HEK293 (cell line): ENCODE results near the gene PSME1.
A peak's percentile ranks its signal among the peaks of the same experiment; 100 is the strongest.

Source experiments
- CTCF ChIA-PET: fragments of 350-600 bp; formaldehyde crosslinking; extraction: SDS; loops from one replicate; lab custom pipeline; 2021; ENCODE audit warnings: antibody characterized with exemption; lab: Yijun Ruan, JAX
- POLR2A ChIA-PET: fragments of 300-600 bp; formaldehyde crosslinking; extraction: SDS; loops from one replicate; lab custom pipeline; 2020; ENCODE audit warnings: antibody characterized with exemption, inconsistent platforms; lab: Yijun Ruan, JAX
- H3K27ac ChIP-seq: fragments of 200-500 bp; sonication (Bioruptor generic); 2 replicates; pipeline ENCODE4 v1.5.1; 2014; ENCODE audit warnings: low read depth, low read length, control low read depth, inconsistent platforms; ENCODE audit errors: extremely low read depth
- H3K36me3 ChIP-seq, 2 experiments: fragments of 200-500 bp in 1 of 2; sonication (Bioruptor generic) in 1 of 2; 1 replicate in 1 of 2; 2 replicates in 1 of 2; pipeline ENCODE4 v1.5.1; 2014 to 2017; ENCODE audit warnings: inconsistent platforms in 2 of 2, low read length in 2 of 2; ENCODE audit not compliant: control insufficient read depth in 2 of 2, insufficient read depth in 1 of 2
- H3K4me1 ChIP-seq: fragments of 200-500 bp; sonication (Bioruptor generic); 2 replicates; pipeline ENCODE4 v1.5.1; 2014; ENCODE audit warnings: mild to moderate bottlenecking, low read length, inconsistent platforms; ENCODE audit not compliant: control insufficient read depth, insufficient read depth
- H3K4me3 ChIP-seq: 2 replicates; pipeline ENCODE4 v1.5.1; 2011; ENCODE audit warnings: low read depth, mild to moderate bottlenecking, control low read depth, low read length, moderate library complexity
- H3K9me3 ChIP-seq: fragments of 200-500 bp; sonication (Bioruptor generic); 2 replicates; pipeline ENCODE4 v1.5.1; 2014; ENCODE audit warnings: low read depth, low read length, inconsistent platforms; ENCODE audit not compliant: control insufficient read depth, insufficient read depth
- EGR2 ChIP-seq: fragments of 450-650 bp; formaldehyde crosslinking; IDR thresholded peaks from 2 replicates; pipeline ENCODE4 v1.5.1; 2016; ENCODE audit warnings: low read depth, missing biosample characterization, missing genetic modification characterization
- INSM2 ChIP-seq: fragments of 450-650 bp; formaldehyde crosslinking; IDR thresholded peaks from 2 replicates; pipeline ENCODE4 v1.5.1; 2016; ENCODE audit warnings: missing biosample characterization, missing genetic modification characterization
- WT1 ChIP-seq: fragments of 450-650 bp; formaldehyde crosslinking; IDR thresholded peaks from 2 replicates; pipeline ENCODE4 v1.5.1; 2016; ENCODE audit warnings: missing biosample characterization, missing genetic modification characterization
- ZBTB17 ChIP-seq: fragments of 450-650 bp; formaldehyde crosslinking; IDR thresholded peaks from 2 replicates; pipeline ENCODE4 v1.5.1; 2016; ENCODE audit warnings: missing biosample characterization, missing genetic modification characterization
- ZNF112 ChIP-seq: fragments of 450-650 bp; formaldehyde crosslinking; IDR thresholded peaks from 2 replicates; pipeline ENCODE4 v1.5.0; 2017; ENCODE audit warnings: missing biosample characterization, missing genetic modification characterization
- ZNF132 ChIP-seq: fragments of 450-650 bp; formaldehyde crosslinking; IDR thresholded peaks from 2 replicates; pipeline ENCODE4 v1.5.1; 2017; ENCODE audit warnings: missing biosample characterization, missing genetic modification characterization, borderline replicate concordance
- ZNF174 ChIP-seq: fragments of 450-650 bp; formaldehyde crosslinking; IDR thresholded peaks from 2 replicates; pipeline ENCODE4 v1.5.0; 2017; ENCODE audit warnings: missing biosample characterization, mild to moderate bottlenecking, missing genetic modification characterization
- ZNF202 ChIP-seq: fragments of 450-650 bp; formaldehyde crosslinking; IDR thresholded peaks from 2 replicates; pipeline ENCODE4 v1.5.1; 2016; ENCODE audit warnings: missing biosample characterization, missing genetic modification characterization, borderline replicate concordance
- ZNF280C ChIP-seq: fragments of 450-650 bp; formaldehyde crosslinking; IDR thresholded peaks from 2 replicates; pipeline ENCODE4 v1.5.1; 2016; ENCODE audit warnings: missing biosample characterization, missing genetic modification characterization
- ZNF48 ChIP-seq: fragments of 450-650 bp; formaldehyde crosslinking; IDR thresholded peaks from 2 replicates; pipeline ENCODE4 v1.5.1; 2016; ENCODE audit warnings: missing biosample characterization, missing genetic modification characterization
- ZNF501 ChIP-seq: fragments of 450-650 bp; formaldehyde crosslinking; IDR thresholded peaks from 2 replicates; pipeline ENCODE4 v1.5.1; 2016; ENCODE audit warnings: missing biosample characterization, missing genetic modification characterization
- ZNF548 ChIP-seq: fragments of 450-650 bp; formaldehyde crosslinking; IDR thresholded peaks from 2 replicates; pipeline ENCODE4 v1.5.1; 2016; ENCODE audit warnings: missing biosample characterization, missing genetic modification characterization
- ZNF670 ChIP-seq: fragments of 450-650 bp; formaldehyde crosslinking; IDR thresholded peaks from 2 replicates; pipeline ENCODE4 v1.5.1; 2016; ENCODE audit warnings: missing biosample characterization, missing genetic modification characterization, low read depth
- TF ChIP-seq, protein P1 (sequence below): fragments of 450-650 bp; formaldehyde crosslinking; IDR thresholded peaks from 2 replicates; pipeline ENCODE4 v1.5.1; 2016; ENCODE audit warnings: missing biosample characterization, missing genetic modification characterization
- TF ChIP-seq, protein P2 (sequence below): fragments of 450-650 bp; formaldehyde crosslinking; IDR thresholded peaks from 2 replicates; pipeline ENCODE4 v1.5.1; 2016; ENCODE audit warnings: missing biosample characterization, missing genetic modification characterization
- TF ChIP-seq, protein P3 (sequence below): fragments of 450-650 bp; formaldehyde crosslinking; IDR thresholded peaks from 2 replicates; pipeline ENCODE4 v1.5.1; 2016; ENCODE audit warnings: missing biosample characterization, missing genetic modification characterization, low read depth

Gene PSME1

DNA sequence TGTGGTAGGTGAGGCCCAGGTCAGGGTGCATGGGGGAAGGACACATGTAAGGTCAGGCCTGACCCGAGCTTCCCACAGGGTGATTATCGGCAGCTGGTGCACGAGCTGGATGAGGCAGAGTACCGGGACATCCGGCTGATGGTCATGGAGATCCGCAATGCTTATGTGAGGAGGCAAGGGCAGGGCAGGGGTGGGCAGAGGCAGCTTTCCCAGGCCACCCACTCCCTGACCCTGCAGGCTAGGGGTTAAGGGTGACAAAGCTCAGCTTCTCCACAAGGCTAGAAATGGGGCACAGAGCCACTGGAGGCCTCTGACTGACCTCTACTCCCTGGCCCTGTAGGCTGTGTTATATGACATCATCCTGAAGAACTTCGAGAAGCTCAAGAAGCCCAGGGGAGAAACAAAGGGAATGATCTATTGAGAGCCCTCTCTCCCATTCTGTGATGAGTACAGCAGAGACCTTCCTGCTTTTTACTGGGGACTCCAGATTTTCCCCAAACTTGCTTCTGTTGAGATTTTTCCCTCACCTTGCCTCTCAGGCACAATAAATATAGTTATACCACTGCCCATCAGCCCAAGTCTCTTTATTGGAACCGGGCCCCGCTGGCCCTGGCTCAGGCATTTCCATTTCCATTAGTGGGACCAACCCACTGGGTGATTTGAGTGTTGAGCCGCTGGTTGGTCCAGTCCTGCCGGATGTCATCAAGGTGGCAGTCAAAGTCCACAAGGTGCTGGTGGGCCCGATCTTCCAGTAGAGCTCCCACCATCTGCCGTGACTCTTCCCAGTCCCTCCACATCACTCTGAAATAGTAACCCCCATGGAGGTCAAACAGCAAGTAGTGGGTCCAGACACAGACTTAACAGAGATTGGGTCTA is 2.6 kb downstream of the PSME1 start:
- CTCF ChIA-PET, result interaction anchor here (1.0 kb wide), 1 partner anchor 169 kb away, joined by 3 read pairs; the partner anchor contains the start of gene CIDEB

GRCh38 chr14:24139272-24139934 is 3.4 kb downstream of the PSME1 start:
- POLR2A ChIA-PET, result interaction anchor here (1.1 to 7.3 kb wide), 4 partner anchors 7 to 45 kb away, joined by 3 to 163 read pairs (median 52); partner anchors contain the start of genes DCAF11, IRF9, NRL and PCK2
- Histone ChIP-seq H3K27ac (peak overlapping the region; percentile 35; the same call in 1 of the 2 replicates), H3K9me3 (no peaks in the 10 kb centered on the region), H3K4me1 (peaks cover 4% of the 10 kb centered on the region; the same call in 1 of the 2 replicates), H3K4me3 (peak overlapping the region; percentile 90), H3K36me3 (peaks cover 11 to 40% of the 10 kb centered on the region in 2 experiments)
- CTCF ChIA-PET, result interaction anchor here (1.0 kb wide), 1 partner anchor 23 kb away, joined by 3 read pairs; no protein-coding TSS in a partner anchor
- TF ChIP-seq ZNF280C (no peak), WT1 (no peak), EGR2 (tag by site-specific recombination) (0 out of 2 replicates have a peak, but pooled peaks have one; percentile 12), ZNF501 (tag by site-specific recombination) (no peak), ZBTB17 (tag by site-specific recombination) (no peak), INSM2 (tag by site-specific recombination) (no peak), ZNF548 (tag by site-specific recombination) (no peak), ZNF174 (no peak)
- TF ChIP-seq, protein P1, sequence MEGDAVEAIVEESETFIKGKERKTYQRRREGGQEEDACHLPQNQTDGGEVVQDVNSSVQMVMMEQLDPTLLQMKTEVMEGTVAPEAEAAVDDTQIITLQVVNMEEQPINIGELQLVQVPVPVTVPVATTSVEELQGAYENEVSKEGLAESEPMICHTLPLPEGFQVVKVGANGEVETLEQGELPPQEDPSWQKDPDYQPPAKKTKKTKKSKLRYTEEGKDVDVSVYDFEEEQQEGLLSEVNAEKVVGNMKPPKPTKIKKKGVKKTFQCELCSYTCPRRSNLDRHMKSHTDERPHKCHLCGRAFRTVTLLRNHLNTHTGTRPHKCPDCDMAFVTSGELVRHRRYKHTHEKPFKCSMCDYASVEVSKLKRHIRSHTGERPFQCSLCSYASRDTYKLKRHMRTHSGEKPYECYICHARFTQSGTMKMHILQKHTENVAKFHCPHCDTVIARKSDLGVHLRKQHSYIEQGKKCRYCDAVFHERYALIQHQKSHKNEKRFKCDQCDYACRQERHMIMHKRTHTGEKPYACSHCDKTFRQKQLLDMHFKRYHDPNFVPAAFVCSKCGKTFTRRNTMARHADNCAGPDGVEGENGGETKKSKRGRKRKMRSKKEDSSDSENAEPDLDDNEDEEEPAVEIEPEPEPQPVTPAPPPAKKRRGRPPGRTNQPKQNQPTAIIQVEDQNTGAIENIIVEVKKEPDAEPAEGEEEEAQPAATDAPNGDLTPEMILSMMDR, result 0 out of 2 replicates have a peak, but pooled peaks have one; percentile 10
- TF ChIP-seq, protein P2, sequence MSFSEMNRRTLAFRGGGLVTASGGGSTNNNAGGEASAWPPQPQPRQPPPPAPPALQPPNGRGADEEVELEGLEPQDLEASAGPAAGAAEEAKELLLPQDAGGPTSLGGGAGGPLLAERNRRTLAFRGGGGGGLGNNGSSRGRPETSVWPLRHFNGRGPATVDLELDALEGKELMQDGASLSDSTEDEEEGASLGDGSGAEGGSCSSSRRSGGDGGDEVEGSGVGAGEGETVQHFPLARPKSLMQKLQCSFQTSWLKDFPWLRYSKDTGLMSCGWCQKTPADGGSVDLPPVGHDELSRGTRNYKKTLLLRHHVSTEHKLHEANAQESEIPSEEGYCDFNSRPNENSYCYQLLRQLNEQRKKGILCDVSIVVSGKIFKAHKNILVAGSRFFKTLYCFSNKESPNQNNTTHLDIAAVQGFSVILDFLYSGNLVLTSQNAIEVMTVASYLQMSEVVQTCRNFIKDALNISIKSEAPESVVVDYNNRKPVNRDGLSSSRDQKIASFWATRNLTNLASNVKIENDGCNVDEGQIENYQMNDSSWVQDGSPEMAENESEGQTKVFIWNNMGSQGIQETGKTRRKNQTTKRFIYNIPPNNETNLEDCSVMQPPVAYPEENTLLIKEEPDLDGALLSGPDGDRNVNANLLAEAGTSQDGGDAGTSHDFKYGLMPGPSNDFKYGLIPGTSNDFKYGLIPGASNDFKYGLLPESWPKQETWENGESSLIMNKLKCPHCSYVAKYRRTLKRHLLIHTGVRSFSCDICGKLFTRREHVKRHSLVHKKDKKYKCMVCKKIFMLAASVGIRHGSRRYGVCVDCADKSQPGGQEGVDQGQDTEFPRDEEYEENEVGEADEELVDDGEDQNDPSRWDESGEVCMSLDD (tag by site-specific recombination), result no peak

More for the DNA sequence above, 2.6 kb downstream of the PSME1 start:
- no peak for TF ChIP-seq ZNF132 (tag by site-specific recombination)
- TF ChIP-seq, protein P2 (tag by site-specific recombination), result no peak
- TF ChIP-seq ZNF202, result no peak
- TF ChIP-seq ZNF670 (tag by site-specific recombination), result no peak
- no peak for TF ChIP-seq ZNF112 (tag by site-specific recombination)
- no peak for TF ChIP-seq ZNF48 (tag by site-specific recombination)
- TF ChIP-seq, protein P3, sequence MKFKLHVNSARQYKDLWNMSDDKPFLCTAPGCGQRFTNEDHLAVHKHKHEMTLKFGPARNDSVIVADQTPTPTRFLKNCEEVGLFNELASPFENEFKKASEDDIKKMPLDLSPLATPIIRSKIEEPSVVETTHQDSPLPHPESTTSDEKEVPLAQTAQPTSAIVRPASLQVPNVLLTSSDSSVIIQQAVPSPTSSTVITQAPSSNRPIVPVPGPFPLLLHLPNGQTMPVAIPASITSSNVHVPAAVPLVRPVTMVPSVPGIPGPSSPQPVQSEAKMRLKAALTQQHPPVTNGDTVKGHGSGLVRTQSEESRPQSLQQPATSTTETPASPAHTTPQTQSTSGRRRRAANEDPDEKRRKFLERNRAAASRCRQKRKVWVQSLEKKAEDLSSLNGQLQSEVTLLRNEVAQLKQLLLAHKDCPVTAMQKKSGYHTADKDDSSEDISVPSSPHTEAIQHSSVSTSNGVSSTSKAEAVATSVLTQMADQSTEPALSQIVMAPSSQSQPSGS (tag by site-specific recombination), result peak; percentile 72
- TF ChIP-seq ZBTB17 (tag by site-specific recombination), result no peak
- no peaks in the 10 kb centered on the region for H3K9me3 ChIP-seq
- peaks cover 4% of the 10 kb centered on the region; the same call in 1 of the 2 replicates for H3K4me1 ChIP-seq
- H3K27ac ChIP-seq, result 0 out of 2 replicates have a peak overlapping the region, but pooled peaks have one; percentile 35
- POLR2A ChIA-PET, result interaction anchor here (0.7 to 7.3 kb wide), 6 partner anchors 8 to 75 kb away, joined by 3 to 163 read pairs (median 22); partner anchors contain the start of genes CHMP4A, DCAF11, IRF9 and NRL
- H3K4me3 ChIP-seq, result no peak overlapping the region
- peaks cover 11 to 33% of the 10 kb centered on the region in 2 experiments for H3K36me3 ChIP-seq
